ENCODE results near the gene FAM13A. TPM values are rescaled to one million over a fixed set of nuclear protein-coding genes. Genes with fewer than 3 reads are reported as not detected.

Gene FAM13A
- total RNA-seq, 4 donors from 2014 or later = 61.8 to 217 (median 152) TPM

DNA sequence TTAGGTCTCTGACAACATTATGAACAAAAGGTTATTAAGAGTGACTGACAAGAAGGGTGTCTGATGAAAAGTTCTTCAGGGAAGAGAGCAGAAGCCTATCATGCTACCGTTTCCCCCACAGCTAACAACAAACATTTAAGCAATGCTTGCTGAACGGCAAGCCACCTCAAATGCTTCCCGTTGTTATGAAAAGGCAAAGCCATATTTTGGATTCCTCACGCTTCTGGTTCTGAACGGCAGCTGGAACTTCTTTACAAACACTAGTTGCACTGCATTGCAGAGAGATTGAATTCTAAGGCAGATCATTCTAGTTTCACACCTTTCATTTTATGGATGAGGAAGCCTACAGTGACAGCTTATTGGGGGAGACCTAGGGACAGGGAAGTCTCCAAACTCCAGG lies 310.8 kb downstream of the FAM13A start:
- TF ChIP-seq, protein P1, sequence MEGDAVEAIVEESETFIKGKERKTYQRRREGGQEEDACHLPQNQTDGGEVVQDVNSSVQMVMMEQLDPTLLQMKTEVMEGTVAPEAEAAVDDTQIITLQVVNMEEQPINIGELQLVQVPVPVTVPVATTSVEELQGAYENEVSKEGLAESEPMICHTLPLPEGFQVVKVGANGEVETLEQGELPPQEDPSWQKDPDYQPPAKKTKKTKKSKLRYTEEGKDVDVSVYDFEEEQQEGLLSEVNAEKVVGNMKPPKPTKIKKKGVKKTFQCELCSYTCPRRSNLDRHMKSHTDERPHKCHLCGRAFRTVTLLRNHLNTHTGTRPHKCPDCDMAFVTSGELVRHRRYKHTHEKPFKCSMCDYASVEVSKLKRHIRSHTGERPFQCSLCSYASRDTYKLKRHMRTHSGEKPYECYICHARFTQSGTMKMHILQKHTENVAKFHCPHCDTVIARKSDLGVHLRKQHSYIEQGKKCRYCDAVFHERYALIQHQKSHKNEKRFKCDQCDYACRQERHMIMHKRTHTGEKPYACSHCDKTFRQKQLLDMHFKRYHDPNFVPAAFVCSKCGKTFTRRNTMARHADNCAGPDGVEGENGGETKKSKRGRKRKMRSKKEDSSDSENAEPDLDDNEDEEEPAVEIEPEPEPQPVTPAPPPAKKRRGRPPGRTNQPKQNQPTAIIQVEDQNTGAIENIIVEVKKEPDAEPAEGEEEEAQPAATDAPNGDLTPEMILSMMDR (IDR thresholded peaks at IDR 0.05; ENCODE audit: low read depth) = no peak

DNA sequence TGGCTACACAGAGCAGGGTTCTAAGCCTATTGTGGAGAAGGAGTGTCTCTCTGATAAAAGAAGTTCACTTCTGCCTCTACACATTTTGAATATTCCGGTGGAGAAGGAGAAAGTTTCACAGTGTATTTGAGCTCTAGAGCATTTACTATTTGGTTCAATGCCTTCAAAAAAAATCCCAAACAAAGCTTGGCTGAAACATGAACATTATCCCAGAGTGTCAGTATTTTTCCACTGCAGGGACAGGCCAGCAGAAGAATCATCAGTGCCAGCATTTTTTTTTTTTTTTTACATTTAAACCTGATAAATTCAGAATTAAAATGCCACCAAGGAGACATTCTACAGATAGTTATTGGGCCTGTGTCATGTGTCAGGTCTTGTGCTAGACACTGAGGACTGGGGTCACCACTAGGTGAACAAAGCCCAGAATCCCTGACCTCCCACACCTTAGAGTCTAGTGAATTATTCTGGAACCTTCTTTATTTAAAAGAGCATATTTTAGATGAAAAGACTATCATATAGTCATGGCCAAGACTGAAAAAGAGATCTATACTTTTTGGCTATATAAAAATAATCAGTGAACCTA lies 311.3 kb downstream of the FAM13A start:
- TF ChIP-seq, protein P1 (IDR thresholded peaks at IDR 0.05; ENCODE audit: low read depth) = no peak

DNA sequence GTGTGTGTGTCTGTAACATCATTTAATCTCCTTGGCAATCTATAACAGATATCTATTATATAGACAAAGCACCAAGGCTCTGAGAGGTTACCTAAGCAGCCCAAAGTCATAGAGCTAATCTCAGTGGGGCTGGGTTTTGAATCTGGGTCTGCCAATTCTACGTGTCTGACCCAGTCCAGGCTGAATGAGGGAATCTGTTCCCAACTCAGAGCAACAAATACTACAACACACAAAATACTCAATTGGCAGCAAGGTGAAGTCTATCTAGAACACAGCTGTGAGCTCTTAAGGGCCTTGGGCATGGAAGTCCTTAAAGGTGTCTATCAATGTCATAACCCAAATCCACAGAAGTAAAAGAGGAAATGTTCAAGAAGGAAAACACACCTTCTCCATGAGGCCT lies 311.8 kb downstream of the FAM13A start:
- TF ChIP-seq, protein P1 (IDR thresholded peaks at IDR 0.05; ENCODE audit: low read depth) = no peak

GRCh38 chr4:88744609-88745008 lies 312.4 kb downstream of the FAM13A start:
- TF ChIP-seq, protein P1 (IDR thresholded peaks at IDR 0.05; ENCODE audit: low read depth) = no peak

DNA sequence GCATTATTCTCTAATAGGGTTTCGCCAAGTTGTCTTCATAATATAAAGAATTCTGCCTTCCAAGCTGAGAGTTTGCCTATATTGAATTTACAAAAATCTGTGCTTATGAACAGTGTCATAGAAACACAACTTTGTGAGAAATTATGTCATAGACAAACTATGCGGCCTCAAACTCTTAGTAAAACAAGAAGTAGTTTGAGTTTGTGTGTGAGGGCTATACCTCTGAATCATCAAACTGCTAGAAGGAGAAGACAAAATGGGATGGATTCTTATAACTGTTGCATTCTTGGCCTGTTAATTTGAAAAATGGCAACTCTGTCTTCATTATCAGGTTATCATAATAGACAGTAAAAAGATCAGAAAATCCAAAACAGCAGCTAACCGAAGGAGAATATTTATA lies 313.3 kb downstream of the FAM13A start:
- TF ChIP-seq, protein P1 (IDR thresholded peaks at IDR 0.05; ENCODE audit: low read depth) = no peak

DNA sequence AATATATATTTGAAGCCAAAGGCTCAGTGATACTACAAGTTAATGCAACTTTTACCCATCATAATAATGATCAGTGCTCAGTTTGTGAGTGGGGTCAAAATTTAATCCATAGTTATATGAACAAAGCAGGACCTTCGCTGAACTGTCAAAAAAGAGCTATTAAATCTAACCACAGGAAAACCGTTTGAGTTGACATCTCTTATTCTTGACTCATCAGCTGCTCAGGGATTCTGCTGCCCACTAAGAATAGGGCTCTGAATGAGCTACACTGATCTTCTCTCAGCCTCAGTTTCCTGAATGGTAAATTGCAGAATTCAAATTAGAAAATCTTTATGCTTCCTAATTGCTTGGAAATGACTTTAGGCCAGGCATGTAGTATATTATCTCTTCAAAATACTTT lies 314.4 kb downstream of the FAM13A start:
- TF ChIP-seq, protein P1 (IDR thresholded peaks at IDR 0.05; ENCODE audit: low read depth) = no peak

- TF ChIP-seq, protein P1 (IDR thresholded peaks at IDR 0.05; ENCODE audit: low read depth) = no peak
These were observed 318.8 kb downstream of the FAM13A start for GRCh38 chr4:88738180-88738579.

Measured in subcutaneous adipose tissue (tissue), 4 donors.